GM12873 (cell line): ENCODE measurements around the gene ANKRD11.

Experiments used
- CTCF ChIP-seq: IDR thresholded peaks from 2 replicates; pipeline ENCODE4 v1.5.1; 2012; ENCODE audit warnings: low read depth, mild to moderate bottlenecking, moderate library complexity, low read length, control low read depth; ENCODE audit not compliant: insufficient read depth; ENCODE audit errors: missing control alignments

Gene ANKRD11

GRCh38 chr16:89426736-89427530, 63.4 kb downstream of the ANKRD11 start:
- TF ChIP-seq CTCF = no peak

GRCh38 chr16:89425523-89425922, 64.8 kb downstream of the ANKRD11 start:
- no peak for TF ChIP-seq CTCF

GRCh38 chr16:89423681-89424260, 66.6 kb downstream of the ANKRD11 start:
- TF ChIP-seq CTCF = no peak

- TF ChIP-seq CTCF = no peak
These were observed 67.3 kb downstream of the ANKRD11 start for GRCh38 chr16:89422905-89423630.

GRCh38 chr16:89422527-89422904, 67.8 kb downstream of the ANKRD11 start:
- TF ChIP-seq CTCF = no peak

GRCh38 chr16:89420204-89420603, 70.2 kb downstream of the ANKRD11 start:
- TF ChIP-seq CTCF = no peak

- TF ChIP-seq CTCF = no peak
These were observed 72.0 kb downstream of the ANKRD11 start for GRCh38 chr16:89418352-89418751.
